GM18870 (cell line): ENCODE results near the gene FMN1.

ENCODE experiments used
- ATAC-seq: cut with Tn5 transposase; IDR thresholded peaks from one replicate; pipeline ENCODE4 v1.9.1; 2021; ENCODE audit warnings: moderate library complexity; ENCODE audit not compliant: unreplicated experiment

Gene FMN1

DNA sequence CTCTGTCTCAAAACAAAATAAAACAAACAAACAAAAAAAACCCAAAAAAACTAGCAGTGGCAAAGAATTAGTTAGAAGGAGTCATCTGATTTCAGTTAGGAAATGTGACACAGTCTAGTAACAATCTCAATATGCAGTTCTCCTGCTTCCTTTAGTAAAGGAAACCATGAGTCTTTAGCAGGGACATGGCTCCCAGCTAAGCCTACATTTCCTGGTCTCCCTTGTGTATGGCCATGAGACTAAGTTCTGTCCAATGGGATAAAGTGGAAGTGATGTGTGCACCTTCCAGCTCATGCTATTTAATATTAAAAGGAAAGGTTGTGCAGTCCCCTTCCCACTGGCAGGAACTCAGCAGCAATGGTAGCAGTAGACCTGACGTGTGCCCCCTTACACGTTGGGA is 402.1 kb downstream of the FMN1 start:
- ATAC-seq, result no peak

- no peak for ATAC-seq
Observed at GRCh38 chr15:32790352-32790999, 404.0 kb downstream of the FMN1 start.

GRCh38 chr15:32787949-32788348 is 406.6 kb downstream of the FMN1 start:
- ATAC-seq, result no peak

- ATAC-seq, result no peak
Observed at GRCh38 chr15:32786906-32787305, 407.6 kb downstream of the FMN1 start.

- no peak for ATAC-seq
Observed at GRCh38 chr15:32784581-32784980, 409.9 kb downstream of the FMN1 start.

- no peak for ATAC-seq
Observed at GRCh38 chr15:32781781-32782180, 412.7 kb downstream of the FMN1 start.

GRCh38 chr15:32778391-32779176 is 415.9 kb downstream of the FMN1 start:
- ATAC-seq, result no peak

DNA sequence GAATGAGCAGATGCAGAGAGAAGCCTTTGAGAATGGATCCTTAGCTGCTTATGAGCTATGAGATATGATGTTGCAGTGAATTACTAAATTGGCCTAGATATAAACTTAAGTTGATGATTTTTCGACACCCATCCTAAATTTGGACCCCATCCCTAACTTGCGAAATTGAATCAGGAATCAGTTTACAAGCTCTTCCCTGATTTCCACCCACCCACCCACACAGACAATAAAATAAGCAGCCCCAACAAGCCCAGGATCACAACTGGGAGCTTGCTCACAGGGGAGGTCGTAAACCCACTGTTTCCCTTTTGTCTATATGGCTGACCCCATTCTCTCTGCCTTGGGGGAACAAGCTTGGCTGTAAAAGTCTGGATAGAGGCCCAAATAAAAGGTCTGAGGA is 419.4 kb downstream of the FMN1 start:
- no peak for ATAC-seq

GRCh38 chr15:32774022-32774421 is 420.5 kb downstream of the FMN1 start:
- no peak for ATAC-seq

- no peak for ATAC-seq
Observed at GRCh38 chr15:32767236-32767635, 427.3 kb downstream of the FMN1 start.

- ATAC-seq, result no peak
Observed at GRCh38 chr15:32766101-32766500, 428.4 kb downstream of the FMN1 start.

GRCh38 chr15:32765236-32765635 is 429.3 kb downstream of the FMN1 start:
- no peak for ATAC-seq

DNA sequence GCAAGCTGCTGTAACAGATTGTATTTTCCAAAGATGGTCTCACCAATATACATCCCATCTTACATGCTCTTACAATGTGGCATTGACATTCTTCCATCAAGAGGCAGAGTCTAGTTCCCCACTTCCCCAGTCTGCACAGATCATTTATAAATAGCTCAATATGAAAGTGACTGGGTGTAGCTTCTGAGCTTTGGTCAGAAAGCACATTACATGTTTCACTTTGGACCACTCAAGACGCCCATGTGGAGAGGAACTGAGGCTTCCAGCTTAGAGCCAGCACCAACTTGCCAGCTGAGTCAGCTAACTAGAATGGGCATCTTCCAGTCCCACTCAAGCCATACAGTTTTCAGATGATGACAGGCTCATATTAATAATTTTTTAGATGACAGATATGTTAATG is 431.2 kb downstream of the FMN1 start:
- ATAC-seq, result no peak

GRCh38 chr15:32757426-32757825 is 437.1 kb downstream of the FMN1 start:
- ATAC-seq, result no peak

- ATAC-seq, result no peak
Observed at GRCh38 chr15:32750979-32751378, 443.5 kb downstream of the FMN1 start.

DNA sequence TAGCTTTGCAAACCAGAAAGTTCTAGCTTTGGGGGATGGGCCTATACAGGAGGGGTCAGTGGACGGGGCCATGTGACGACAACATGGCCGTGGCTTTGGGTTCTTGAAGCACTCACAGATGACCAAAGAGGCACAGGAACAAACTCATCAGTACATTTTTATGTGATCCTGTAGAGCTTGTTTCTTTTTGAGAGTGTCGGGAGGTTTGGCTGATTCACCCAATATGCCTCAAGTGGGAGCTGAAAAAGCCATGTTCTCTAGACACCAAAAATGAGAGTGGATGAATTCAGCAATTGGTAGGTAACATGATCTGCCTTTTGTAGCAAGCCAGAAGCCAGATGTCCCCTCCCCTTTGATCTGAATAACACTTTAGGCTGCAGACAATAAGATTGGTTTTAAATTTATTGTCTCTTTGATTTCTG is 446.6 kb downstream of the FMN1 start:
- no peak for ATAC-seq

DNA sequence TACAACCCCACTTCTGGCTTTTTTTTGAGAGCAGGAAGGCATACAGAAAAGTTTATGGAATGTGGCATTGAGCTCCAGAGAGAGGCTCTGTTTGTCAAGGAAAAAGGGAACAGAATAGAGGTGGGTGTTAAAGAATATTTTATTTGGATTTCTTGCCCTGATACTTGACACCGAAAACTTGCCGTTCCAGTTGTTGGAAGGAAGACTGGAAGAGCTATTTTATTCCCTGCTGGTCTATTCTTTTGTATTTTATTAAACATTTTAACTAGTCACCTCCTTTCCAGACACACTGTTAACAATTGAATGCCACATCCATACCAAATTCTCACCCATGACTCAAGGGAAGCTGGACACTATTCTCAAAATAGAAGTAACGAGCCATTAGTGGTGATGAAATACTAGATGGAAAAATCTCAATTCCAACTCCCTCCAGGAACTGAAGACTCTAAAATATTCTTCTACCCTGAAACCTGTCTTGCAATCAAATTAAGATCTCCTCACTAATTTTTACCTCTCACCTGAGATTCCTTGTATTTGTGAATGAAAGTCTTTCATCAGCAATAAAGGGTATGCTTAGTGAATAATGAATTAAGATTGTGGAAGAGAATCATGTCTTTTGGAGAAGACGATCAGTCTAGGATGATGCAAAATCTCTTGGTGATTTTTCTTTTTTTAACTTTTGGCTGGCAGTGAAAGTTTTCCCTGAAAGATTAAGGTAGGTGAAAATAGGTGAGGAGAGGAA is 448.2 kb downstream of the FMN1 start:
- ATAC-seq, result no peak

DNA sequence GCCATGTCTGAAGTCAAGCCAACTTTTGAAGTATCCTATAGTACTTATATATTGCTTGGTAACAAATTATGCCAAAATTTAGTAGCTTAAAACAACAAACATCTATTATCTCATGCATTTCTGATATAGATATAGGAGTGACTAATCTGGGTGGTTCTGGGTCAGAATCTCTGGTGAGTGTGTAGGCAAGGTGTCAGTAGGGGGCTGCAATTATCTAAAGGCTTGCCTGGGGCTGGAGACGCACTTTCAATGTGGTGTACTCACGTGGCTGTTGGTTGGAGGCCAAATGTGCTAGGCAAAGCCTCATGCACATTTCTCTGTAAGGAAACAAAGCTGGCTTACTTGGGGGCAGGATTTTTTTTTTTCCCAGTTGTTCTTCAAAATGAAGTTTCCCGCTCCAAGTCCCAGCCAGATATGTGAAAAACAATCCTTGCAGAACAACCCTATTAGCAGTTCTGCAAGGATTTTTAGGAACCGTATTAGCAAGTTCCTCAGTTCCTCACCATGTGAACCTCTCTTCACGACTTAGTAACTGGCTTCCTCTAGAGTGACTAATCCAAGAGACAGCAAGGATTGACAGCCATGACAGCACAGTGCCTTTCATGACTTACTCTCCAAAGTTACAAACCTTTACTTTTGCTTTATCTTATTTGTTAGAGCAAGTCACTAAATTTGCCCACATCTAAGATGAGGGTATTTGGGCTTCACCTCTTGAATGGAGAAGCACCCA is 450.9 kb downstream of the FMN1 start:
- no peak for ATAC-seq

- no peak for ATAC-seq
Observed at GRCh38 chr15:32739522-32740063, 454.9 kb downstream of the FMN1 start.

GRCh38 chr15:32738666-32739065 is 455.8 kb downstream of the FMN1 start:
- ATAC-seq, result no peak

DNA sequence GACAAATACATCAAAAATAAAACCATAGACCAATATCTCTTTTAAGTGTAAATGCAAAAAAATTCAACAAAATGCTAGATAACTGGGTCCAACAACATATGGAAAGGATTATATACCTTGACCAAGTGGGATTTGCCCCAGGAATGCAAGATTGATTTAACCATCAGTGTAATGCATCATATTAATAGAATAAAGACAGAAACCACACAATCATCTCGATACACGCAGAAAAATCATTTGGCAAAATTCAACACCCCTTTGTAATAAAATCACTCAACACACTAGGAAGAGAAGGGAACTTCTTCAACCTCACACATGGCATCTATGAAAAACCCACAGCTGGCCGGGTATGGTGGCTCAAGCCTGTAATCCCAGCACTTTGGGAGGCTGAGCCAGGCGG is 457.2 kb downstream of the FMN1 start:
- no peak for ATAC-seq
